Tibial nerve (tissue), 4 donors: ENCODE measurements around the gene ROR1.

Experiments
- EP300 ChIP-seq, 2 donors: sonication (generic); formaldehyde crosslinking; IDR thresholded peaks; one replicate each; pipeline ENCODE4 v1.6.1; 2017; ENCODE audit warnings: antibody characterized with exemption in 2 of 2, mild to moderate bottlenecking in 1 of 2
- POLR2A ChIP-seq, 2 donors: fragments of 450-650 bp; IDR thresholded peaks; one replicate each; pipeline ENCODE4 v1.6.1; 2017; ENCODE audit warnings: antibody characterized with exemption in 2 of 2, mild to moderate bottlenecking in 2 of 2, moderate library complexity in 2 of 2
- TF ChIP-seq, protein P1 (sequence below), 5 experiments: fragments of 200-600 bp in 3 of 5; fragments of 450-650 bp in 2 of 5; sonication (generic) in 3 of 5; IDR thresholded peaks; one replicate each; pipeline ENCODE4 v1.5.1; 2016 to 2019; ENCODE audit warnings: antibody characterized with exemption in 5 of 5, mild to moderate bottlenecking in 3 of 5, moderate library complexity in 2 of 5

DNA sequence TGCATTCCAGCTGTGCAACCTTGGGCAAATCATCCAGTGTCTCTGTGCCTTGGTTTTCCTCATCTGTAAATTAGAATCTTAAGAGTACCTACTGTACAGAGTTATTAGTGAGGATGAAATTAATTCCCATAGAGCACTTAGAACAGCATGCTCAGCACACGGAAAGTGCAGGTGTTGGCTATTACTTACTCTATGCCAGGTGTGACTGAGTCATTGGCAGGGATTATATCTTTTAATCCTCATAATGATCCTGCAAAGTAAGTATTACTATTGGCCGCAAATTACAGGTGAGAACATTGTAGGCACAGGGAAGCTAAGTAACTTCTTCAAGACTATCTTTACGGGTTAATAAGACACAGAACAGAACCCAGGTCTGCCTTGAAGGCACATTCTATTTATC lies 423.3 kb downstream of the ROR1 start:
- TF ChIP-seq, protein P1, sequence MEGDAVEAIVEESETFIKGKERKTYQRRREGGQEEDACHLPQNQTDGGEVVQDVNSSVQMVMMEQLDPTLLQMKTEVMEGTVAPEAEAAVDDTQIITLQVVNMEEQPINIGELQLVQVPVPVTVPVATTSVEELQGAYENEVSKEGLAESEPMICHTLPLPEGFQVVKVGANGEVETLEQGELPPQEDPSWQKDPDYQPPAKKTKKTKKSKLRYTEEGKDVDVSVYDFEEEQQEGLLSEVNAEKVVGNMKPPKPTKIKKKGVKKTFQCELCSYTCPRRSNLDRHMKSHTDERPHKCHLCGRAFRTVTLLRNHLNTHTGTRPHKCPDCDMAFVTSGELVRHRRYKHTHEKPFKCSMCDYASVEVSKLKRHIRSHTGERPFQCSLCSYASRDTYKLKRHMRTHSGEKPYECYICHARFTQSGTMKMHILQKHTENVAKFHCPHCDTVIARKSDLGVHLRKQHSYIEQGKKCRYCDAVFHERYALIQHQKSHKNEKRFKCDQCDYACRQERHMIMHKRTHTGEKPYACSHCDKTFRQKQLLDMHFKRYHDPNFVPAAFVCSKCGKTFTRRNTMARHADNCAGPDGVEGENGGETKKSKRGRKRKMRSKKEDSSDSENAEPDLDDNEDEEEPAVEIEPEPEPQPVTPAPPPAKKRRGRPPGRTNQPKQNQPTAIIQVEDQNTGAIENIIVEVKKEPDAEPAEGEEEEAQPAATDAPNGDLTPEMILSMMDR (IDR thresholded peaks at IDR 0.05): no peak
- TF ChIP-seq EP300 (IDR thresholded peaks at IDR 0.05) (no peak), POLR2A (IDR thresholded peaks at IDR 0.05) (no peak)
